GM19397 (cell line): ENCODE data around the gene KDM2B.

Experiments used
- ATAC-seq: cut with Tn5 transposase; IDR thresholded peaks from one replicate; pipeline ENCODE4 v1.9.1; 2021; ENCODE audit warnings: mild to moderate bottlenecking, moderate library complexity; ENCODE audit not compliant: unreplicated experiment

Gene KDM2B

GRCh38 chr12:121568518-121568917 is 12.3 kb downstream of the KDM2B start:
- no peak for ATAC-seq

- ATAC-seq: no peak
Measured at GRCh38 chr12:121565076-121565475, 15.7 kb downstream of the KDM2B start.

- no peak for ATAC-seq
Measured at GRCh38 chr12:121562488-121562887, 18.3 kb downstream of the KDM2B start.

GRCh38 chr12:121561009-121561395 is 19.8 kb downstream of the KDM2B start:
- ATAC-seq: no peak

- ATAC-seq: no peak
Measured at GRCh38 chr12:121560392-121561008, 20.3 kb downstream of the KDM2B start.

GRCh38 chr12:121558956-121559355 is 21.9 kb downstream of the KDM2B start:
- ATAC-seq: no peak

- ATAC-seq: no peak
Measured at GRCh38 chr12:121550974-121551634, 29.7 kb downstream of the KDM2B start.

- no peak for ATAC-seq
Measured at GRCh38 chr12:121549075-121549474, 31.7 kb downstream of the KDM2B start.

- no peak for ATAC-seq
Measured at GRCh38 chr12:121545480-121545879, 35.3 kb downstream of the KDM2B start.

- ATAC-seq: no peak
Measured at GRCh38 chr12:121543786-121544185, 37.0 kb downstream of the KDM2B start.

GRCh38 chr12:121539908-121540307 is 40.9 kb downstream of the KDM2B start:
- ATAC-seq: no peak

GRCh38 chr12:121538699-121539061 is 42.1 kb downstream of the KDM2B start:
- no peak for ATAC-seq

GRCh38 chr12:121537814-121538698 is 42.8 kb downstream of the KDM2B start:
- ATAC-seq: peak; percentile 27

- ATAC-seq: peak; percentile 60
Measured at GRCh38 chr12:121536899-121537813, 43.7 kb downstream of the KDM2B start.

- peak; percentile 34 for ATAC-seq
Measured at GRCh38 chr12:121536054-121536898, 44.5 kb downstream of the KDM2B start.

- ATAC-seq: no peak
Measured at GRCh38 chr12:121535150-121536053, 45.4 kb downstream of the KDM2B start.

GRCh38 chr12:121534495-121535148 is 46.2 kb downstream of the KDM2B start:
- ATAC-seq: no peak

GRCh38 chr12:121533394-121534090 is 47.3 kb downstream of the KDM2B start:
- no peak for ATAC-seq
